HG03159 (cell line): ENCODE results near the gene HPRT1.

Source experiments
- ATAC-seq: cut with Tn5 transposase; IDR thresholded peaks from one replicate; pipeline ENCODE4 v1.9.1; 2021; ENCODE audit warnings: mild to moderate bottlenecking, moderate library complexity; ENCODE audit not compliant: unreplicated experiment

Gene HPRT1

DNA sequence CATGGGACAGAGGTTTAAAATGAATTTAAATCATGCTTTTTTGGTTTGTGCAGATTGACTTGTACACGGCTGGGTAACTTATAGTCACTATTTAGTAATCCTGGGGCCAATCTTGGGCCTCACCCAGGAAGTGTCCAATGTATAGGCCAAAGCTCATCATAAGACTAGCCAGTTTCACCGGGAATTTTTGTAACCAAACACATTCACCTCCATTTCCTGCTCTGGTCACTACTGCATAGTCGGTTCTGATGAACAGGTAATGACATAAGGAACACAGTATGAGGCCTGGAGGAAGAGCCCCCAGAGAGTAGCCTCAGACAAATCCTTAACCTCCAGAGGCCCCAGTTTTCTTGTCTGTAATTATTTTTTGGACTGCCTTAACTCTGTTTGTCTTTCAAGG, 81.9 kb downstream of the HPRT1 start:
- ATAC-seq = no peak

DNA sequence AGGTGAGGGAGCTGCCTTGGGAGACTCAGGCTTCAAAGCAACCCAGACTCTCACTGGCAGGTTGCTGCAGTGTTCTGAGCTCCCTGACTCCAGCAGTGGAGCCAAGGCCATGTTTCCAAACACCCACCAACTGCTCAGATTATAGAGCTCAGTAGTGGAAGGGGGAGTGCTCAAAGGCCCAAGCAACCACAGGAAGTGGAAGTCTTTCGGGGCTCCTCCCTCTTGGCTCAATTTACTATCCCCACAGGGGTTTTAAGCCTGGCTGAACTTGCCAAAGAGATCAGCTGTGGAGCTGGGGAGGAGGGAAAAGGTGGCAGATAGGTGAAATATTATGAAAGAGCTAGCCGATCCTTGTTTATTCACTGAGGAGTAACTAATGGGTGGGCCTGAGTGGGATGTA, 82.5 kb downstream of the HPRT1 start:
- no peak for ATAC-seq

DNA sequence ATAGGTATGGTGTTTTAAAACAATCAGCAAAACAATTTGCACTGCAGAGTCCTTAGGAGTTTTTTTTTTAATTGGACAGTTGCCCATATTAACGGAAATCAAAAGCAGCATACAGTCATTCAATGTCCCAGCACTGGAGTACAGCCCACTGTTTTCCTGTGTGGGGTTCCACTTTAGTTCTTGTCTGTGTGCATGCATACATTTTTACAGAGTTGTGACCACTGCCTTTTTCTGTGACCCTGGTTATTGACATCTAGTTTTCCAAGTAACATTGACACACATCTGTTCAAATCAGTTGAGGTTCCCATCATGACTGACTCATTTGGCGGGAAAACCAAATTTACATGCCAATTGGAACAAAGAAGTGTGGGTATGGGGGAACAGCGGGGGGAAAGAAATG, 83.3 kb downstream of the HPRT1 start:
- no peak for ATAC-seq

- no peak for ATAC-seq
Measured at GRCh38 chrX:134544135-134544512, 84.2 kb downstream of the HPRT1 start.

- no peak for ATAC-seq
Measured at GRCh38 chrX:134544513-134545151, 84.7 kb downstream of the HPRT1 start.

DNA sequence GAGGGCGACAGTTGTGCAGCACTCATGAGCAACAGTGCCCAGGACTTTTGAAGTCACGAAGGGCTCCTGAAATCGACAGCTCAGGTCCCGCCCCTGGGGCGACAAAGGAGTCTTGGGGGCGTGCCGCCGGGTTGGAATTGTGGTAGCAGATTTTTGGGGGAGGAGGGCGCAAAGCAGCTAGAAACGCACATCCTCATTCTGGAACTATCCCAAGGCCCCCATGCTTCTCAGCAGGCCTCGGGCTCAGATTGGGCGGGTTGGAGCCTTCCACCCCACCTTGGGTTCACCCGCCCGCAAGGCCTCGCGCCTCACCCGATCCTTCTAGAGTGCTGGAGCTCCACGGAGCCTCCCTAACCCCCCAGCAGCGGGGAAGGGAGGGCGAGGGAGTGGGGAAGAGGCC, 85.5 kb downstream of the HPRT1 start:
- no peak for ATAC-seq

- ATAC-seq = no peak
Measured at GRCh38 chrX:134546187-134546586, 86.2 kb downstream of the HPRT1 start.

GRCh38 chrX:134547047-134547679, 87.2 kb downstream of the HPRT1 start:
- no peak for ATAC-seq

DNA sequence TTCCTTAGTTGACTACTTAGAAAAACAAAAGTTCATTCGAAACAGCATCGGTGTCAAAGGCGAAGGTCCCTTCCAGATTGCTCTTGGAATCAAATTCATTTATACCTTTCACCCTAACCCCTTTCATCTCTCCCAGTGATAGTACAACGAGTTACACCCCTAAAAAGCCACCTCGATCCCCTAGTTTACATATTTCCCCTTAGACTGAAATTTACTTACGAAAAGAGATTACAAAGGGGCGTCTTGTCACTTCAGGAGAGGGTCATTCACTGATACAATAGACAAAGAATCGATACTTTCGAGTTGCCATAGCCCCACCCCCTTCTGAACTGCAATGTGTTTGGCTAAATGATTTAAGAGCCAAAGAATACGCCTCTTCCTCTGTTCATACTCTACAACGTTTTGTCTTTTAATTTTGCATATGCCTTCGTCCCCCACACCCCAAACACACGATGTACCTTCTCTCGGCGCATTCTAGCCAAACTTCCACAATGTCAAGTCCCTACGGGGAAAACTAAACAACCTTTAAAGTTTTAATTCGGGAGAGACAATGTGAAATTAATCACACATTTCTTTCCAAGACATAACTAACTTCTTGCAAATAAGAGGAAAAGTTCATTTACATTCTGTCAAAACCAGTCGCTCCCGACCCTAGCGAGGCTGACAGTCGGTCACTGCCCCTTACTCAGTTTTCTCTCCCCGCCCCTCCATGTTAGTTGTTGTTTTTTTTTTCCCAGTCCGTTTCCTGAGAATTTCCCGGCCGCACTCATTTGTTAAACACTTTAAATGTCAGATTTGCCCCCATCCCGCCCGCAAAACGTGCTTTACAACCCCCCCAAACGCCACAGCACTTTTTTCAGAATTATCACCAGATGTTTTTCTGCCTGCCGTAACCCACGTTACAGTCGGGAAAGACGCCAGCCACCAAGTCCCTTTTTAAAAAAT, 88.6 kb downstream of the HPRT1 start:
- no peak for ATAC-seq
